H1 (cell line): ENCODE results near the gene PLBD2.

ENCODE experiments used
- CEBPB ChIP-seq: IDR thresholded peaks from 2 replicates; pipeline ENCODE4 v1.6.1; 2012; ENCODE audit warnings: low read depth, low read length
- CHD7 ChIP-seq: fragments of 300-600 bp; sonication (generic); IDR thresholded peaks from 2 replicates; pipeline ENCODE4 v1.7.1; 2012; ENCODE audit warnings: low read length, moderate library complexity, mild to moderate bottlenecking, inconsistent platforms; ENCODE audit not compliant: insufficient replicate concordance
- CREB1 ChIP-seq: IDR thresholded peaks from 2 replicates; pipeline ENCODE4 v1.6.1; 2012; ENCODE audit warnings: inconsistent platforms
- CTCF ChIP-seq, 3 experiments: IDR thresholded peaks; 1 replicate in 2 of 3; 2 replicates in 1 of 3; pipeline versions ENCODE4 v1.5.1 to v1.6.1; 2011; ENCODE audit warnings: low read length in 3 of 3, mild to moderate bottlenecking in 3 of 3, inconsistent platforms in 2 of 3, low read depth in 1 of 3, moderate library complexity in 1 of 3; ENCODE audit not compliant: insufficient read depth in 1 of 3; ENCODE audit errors: control extremely low read depth in 1 of 3
- NRF1 ChIP-seq: IDR thresholded peaks from 2 replicates; pipeline ENCODE4 v1.6.1; 2011; ENCODE audit warnings: mild to moderate bottlenecking, low read depth, low read length, improper control_type of control experiment
- POLR2AphosphoS5 ChIP-seq: IDR thresholded peaks from 2 replicates; pipeline ENCODE4 v1.6.1; 2011; ENCODE audit warnings: low read depth, low read length
- RXRA ChIP-seq: IDR thresholded peaks from 2 replicates; pipeline ENCODE4 v1.6.1; 2011; ENCODE audit warnings: low read depth, mild to moderate bottlenecking, low read length, moderate library complexity; ENCODE audit not compliant: insufficient read depth

GRCh38 chr12:113359939-113360748, 1.8 kb downstream of the PLBD2 start:
- TF ChIP-seq CHD7: no peak
- TF ChIP-seq NRF1: no peak
- TF ChIP-seq CREB1: no peak
- no peak for TF ChIP-seq CEBPB
- peak; percentile 33 to 62 (median 49); a peak in 3 of 4 replicates for TF ChIP-seq CTCF (IDR thresholded peaks at IDR 0.05; ENCODE audit: control extremely low read depth in 1 of 3, insufficient read depth in 1 of 3, low read depth in 1 of 3, low read length in 3 of 3)
- TF ChIP-seq POLR2AphosphoS5: no peak
- TF ChIP-seq RXRA: no peak
